Right atrium auricular region (tissue), 2 donors: ENCODE results near the gene TBL2. TPM values are rescaled to one million over a fixed set of nuclear protein-coding genes. Genes with fewer than 3 reads are reported as not detected.
"Not testable (repeated sequence)": the region's sequence is repeated elsewhere in the genome, so short reads cannot be mapped to it uniquely, and the experiment has no call there.

Experiments used
- DNase-seq: peaks from one replicate; pipeline ENCODE4 v3.0.0-alpha.2; 2019; ENCODE audit warnings: low spot score
- H3K27ac ChIP-seq, 2 donors: fragments of 200-600 bp; sonication (generic); 1 replicate in 1 of 2; 2 replicates in 1 of 2; pipeline ENCODE4 v1.5.1; 2016 to 2019
- H3K27me3 ChIP-seq, 2 donors: fragments of 200-600 bp; sonication (generic); one replicate each; pipeline versions ENCODE4 v1.5.1 to v1.6.0; 2017 to 2019
- H3K36me3 ChIP-seq: fragments of 200-600 bp; sonication (generic); one replicate; pipeline ENCODE4 v1.5.1; 2016
- H3K4me1 ChIP-seq, 2 donors: fragments of 200-600 bp; sonication (generic); one replicate each; pipeline versions ENCODE4 v1.5.1 to v1.6.0; 2017 to 2019
- H3K4me3 ChIP-seq, 2 donors: fragments of 200-600 bp; sonication (generic); 1 replicate in 1 of 2; 2 replicates in 1 of 2; pipeline ENCODE4 v1.5.1; 2017 to 2019; ENCODE audit warnings: mild to moderate bottlenecking in 1 of 2, moderate library complexity in 1 of 2
- H3K9me3 ChIP-seq, 2 donors: fragments of 200-600 bp; sonication (generic); one replicate each; pipeline ENCODE4 v1.5.1; 2019
- total RNA-seq, 2 donors: library from RNA; depleted of rRNA; stranded (reverse); fragments of >200 nt; gene quantifications; one replicate each; pipeline ENCODE4 v1.1.0, GENCODE V29; 2016
- TF ChIP-seq, protein P1 (sequence below), 2 donors: fragments of 200-600 bp; sonication (generic); IDR thresholded peaks; one replicate each; pipeline ENCODE4 v1.5.1; 2019; ENCODE audit warnings: antibody characterized with exemption in 2 of 2

TBL2 gene
- total RNA-seq, 2 donors from 2014 or later: 20.5 to 28.3 TPM

DNA sequence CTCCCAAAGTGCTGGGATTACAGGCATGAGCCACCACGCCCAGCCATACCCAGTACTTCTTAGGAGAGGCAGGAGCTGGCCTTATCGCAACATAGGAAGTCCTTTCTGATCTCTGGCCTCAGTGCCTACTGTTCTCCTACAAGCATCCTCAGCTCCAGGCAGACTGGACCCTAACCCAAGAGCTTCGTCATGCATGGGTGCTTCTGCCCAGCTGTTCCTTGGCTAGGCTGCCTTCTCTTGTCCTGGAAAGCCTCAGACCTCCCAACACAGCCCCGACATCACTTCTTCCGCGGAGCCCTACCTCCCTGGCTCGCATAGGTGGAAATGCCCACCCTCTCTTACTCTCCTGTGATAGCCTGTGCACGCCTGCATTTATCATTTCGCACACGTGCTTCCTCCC lies 36.7 kb downstream of the TBL2 start:
- Histone ChIP-seq H3K36me3 (peaks cover 70% of the 10 kb centered on the region), H3K4me1 (no peaks in the 10 kb centered on the region), H3K4me3 (no peak overlapping the region), H3K9me3 (no peaks in the 10 kb centered on the region), H3K27me3 (no peaks in the 10 kb centered on the region), H3K27ac (no peak overlapping the region)
- no peak for DNase-seq
- TF ChIP-seq, protein P1, sequence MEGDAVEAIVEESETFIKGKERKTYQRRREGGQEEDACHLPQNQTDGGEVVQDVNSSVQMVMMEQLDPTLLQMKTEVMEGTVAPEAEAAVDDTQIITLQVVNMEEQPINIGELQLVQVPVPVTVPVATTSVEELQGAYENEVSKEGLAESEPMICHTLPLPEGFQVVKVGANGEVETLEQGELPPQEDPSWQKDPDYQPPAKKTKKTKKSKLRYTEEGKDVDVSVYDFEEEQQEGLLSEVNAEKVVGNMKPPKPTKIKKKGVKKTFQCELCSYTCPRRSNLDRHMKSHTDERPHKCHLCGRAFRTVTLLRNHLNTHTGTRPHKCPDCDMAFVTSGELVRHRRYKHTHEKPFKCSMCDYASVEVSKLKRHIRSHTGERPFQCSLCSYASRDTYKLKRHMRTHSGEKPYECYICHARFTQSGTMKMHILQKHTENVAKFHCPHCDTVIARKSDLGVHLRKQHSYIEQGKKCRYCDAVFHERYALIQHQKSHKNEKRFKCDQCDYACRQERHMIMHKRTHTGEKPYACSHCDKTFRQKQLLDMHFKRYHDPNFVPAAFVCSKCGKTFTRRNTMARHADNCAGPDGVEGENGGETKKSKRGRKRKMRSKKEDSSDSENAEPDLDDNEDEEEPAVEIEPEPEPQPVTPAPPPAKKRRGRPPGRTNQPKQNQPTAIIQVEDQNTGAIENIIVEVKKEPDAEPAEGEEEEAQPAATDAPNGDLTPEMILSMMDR (IDR thresholded peaks at IDR 0.05): no peak

DNA sequence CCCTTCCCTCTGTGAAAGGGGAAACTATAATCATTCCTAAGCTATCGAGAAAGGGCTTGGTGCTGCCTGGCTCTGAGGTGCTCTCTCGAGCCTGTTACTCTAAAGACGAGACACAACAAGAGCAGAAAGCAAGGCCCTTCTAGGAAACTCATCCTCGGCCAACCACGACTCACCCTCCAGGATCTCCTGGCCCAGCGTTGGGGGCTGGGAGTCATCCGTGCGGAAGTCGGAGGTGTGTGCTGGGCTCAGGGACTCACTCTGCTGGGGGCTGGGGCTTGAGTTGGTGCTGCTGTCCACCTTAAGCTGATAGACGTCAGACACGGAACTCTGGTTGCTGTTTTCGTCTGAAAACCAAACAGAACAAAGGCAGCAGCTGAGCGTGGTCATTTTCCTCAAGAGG lies 38.7 kb downstream of the TBL2 start:
- no peak overlapping the region for H3K4me3 ChIP-seq
- H3K27ac ChIP-seq: no peak overlapping the region
- H3K27me3 ChIP-seq: no peaks in the 10 kb centered on the region
- peaks cover 84% of the 10 kb centered on the region for H3K36me3 ChIP-seq
- no peaks in the 10 kb centered on the region for H3K4me1 ChIP-seq
- no peak for DNase-seq
- TF ChIP-seq, protein P1 (IDR thresholded peaks at IDR 0.05): no peak
- H3K9me3 ChIP-seq: no peaks in the 10 kb centered on the region

DNA sequence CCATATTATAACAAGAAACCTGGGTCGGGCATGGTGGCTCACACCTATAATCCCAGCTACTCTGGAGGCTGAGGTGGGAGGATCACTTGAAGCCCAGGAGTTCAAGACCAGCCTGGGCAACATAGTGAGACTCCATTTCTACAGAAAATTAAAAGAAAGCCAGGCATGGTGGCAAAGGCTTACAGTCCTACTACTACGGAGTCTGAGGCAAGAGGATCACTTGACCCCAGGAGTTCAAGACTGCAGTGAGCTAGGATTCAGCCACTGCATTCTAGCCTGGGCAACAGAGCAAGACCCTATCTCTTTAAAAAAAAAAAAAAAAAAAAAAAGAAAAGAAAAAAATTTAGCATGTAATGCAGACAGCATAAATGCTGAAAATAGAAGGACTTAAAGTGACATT lies 39.9 kb downstream of the TBL2 start:
- H3K4me1 ChIP-seq, DNase-seq, H3K4me3 ChIP-seq, H3K27ac ChIP-seq, H3K27me3 ChIP-seq, H3K9me3 ChIP-seq: not testable (repeated sequence)
- H3K36me3 ChIP-seq: peaks cover 83% of the 10 kb centered on the region

DNA sequence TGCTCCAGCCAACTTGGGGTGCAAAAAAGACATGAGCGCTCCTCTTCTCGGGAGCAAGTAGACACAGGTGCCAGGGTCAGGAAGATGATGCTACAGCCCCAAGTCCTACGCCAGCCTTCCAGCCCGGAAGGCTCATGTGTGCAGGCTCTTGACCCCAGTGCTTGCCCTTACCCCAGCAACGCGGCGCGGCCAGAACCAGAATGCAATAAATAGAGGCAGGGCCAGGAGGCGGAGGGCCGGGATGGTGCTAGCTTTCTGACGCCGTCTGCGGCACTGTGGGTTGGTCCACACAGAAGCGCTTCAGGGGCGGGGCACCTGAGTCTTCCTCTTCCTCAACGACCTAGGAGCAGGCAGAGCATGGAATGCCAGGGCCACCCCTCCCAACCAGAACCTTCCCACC lies 41.3 kb downstream of the TBL2 start:
- H3K27ac ChIP-seq: no peak overlapping the region
- no peak overlapping the region for H3K4me3 ChIP-seq
- DNase-seq: no peak
- TF ChIP-seq, protein P1 (IDR thresholded peaks at IDR 0.05): no peak
- peaks cover 68% of the 10 kb centered on the region for H3K36me3 ChIP-seq
- no peaks in the 10 kb centered on the region for H3K27me3 ChIP-seq
- H3K9me3 ChIP-seq: no peaks in the 10 kb centered on the region
- no peaks in the 10 kb centered on the region for H3K4me1 ChIP-seq

DNA sequence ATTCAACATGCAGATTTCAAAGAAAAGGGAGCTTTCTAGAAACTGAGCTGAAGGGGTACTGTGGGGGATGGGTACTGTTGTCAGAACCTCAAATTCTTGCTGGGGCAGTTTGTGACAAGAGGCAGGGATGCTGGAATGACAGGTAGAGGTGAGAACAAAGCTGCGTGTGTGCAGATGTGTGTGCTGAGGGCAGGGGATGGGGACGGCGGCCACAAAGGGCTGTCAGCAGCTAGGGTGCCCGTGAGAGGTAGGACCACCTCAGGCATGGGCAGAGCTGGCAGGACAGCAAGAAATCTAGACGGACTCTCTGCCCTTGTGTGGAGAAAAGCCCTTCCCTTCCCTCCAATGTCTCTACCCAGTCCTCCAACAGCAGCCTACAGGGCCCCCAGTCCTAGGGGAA lies 41.9 kb downstream of the TBL2 start:
- Histone ChIP-seq H3K9me3 (no peaks in the 10 kb centered on the region), H3K36me3 (peaks cover 63% of the 10 kb centered on the region), H3K27me3 (no peaks in the 10 kb centered on the region), H3K4me3 (no peak overlapping the region), H3K4me1 (no peaks in the 10 kb centered on the region), H3K27ac (no peak overlapping the region)
- DNase-seq: no peak
- TF ChIP-seq, protein P1 (IDR thresholded peaks at IDR 0.05): no peak

DNA sequence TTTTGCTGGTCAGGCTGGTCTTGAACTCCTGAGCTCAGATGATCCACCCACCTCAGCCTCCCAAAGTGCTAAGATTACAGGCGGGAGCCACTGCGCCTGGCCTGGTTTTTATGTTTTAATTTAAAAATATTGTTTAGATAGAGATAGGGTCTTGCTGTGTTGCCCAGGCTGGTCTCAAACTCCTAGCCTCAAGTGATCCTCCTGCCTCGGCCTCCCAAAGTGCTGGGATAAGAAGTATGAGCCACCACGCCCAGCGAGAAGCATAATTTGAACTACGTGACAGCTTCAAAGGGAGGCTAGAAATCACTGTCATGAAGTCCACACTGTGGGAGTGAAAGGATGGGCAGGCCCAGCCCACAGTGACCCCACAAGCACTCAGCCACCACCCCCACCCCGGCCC lies 42.5 kb downstream of the TBL2 start:
- H3K27me3 ChIP-seq, H3K4me1 ChIP-seq, H3K9me3 ChIP-seq, DNase-seq, H3K27ac ChIP-seq, H3K4me3 ChIP-seq: not testable (repeated sequence)
- H3K36me3 ChIP-seq: peaks cover 60% of the 10 kb centered on the region

DNA sequence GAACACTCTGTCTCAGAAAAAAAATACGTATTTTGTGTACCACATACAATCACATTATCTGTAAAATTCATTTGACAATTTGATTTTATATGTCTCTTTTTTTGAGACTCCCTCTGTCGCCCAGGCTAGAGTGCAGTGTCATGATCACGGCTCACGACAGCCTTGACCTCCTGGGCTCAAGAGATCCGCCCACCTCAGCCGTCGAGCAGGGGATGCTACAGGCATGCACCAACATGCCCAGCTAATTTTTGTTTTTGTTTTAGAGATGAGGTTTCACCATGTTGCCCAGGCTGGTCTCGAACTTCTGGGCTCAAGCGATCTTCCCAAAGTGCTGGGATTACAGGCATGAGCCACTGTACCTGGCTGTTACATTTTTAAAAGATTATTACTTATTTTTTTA lies 44.6 kb downstream of the TBL2 start:
- Histone ChIP-seq H3K27ac (no peak overlapping the region), H3K36me3 (peaks cover 38% of the 10 kb centered on the region), H3K9me3 (no peaks in the 10 kb centered on the region), H3K4me1 (no peaks in the 10 kb centered on the region), H3K27me3 (no peaks in the 10 kb centered on the region), H3K4me3 (no peak overlapping the region)
- TF ChIP-seq, protein P1 (IDR thresholded peaks at IDR 0.05): no peak
- DNase-seq: no peak
